Parathyroid adenoma (tissue), 2 donors: Measurements from ENCODE around the gene CRLF1.

Source experiments
- H2AFZ ChIP-seq: fragments of 300-600 bp; sonication (generic); one replicate; pipeline ENCODE4 v1.7.0; 2017; ENCODE audit warnings: antibody characterized with exemption, mild to moderate bottlenecking
- H3K27ac ChIP-seq: fragments of 300-600 bp; sonication (generic); one replicate; pipeline ENCODE4 v1.7.0; 2017
- H3K27me3 ChIP-seq: fragments of 300-600 bp; sonication (generic); one replicate; pipeline ENCODE4 v1.7.0; 2017; ENCODE audit warnings: low read length; ENCODE audit not compliant: control insufficient read depth, insufficient read depth
- H3K36me3 ChIP-seq: fragments of 300-600 bp; sonication (generic); one replicate; pipeline ENCODE4 v1.7.0; 2017; ENCODE audit warnings: low read length; ENCODE audit not compliant: control insufficient read depth, insufficient read depth
- H3K4me1 ChIP-seq: fragments of 300-600 bp; sonication (generic); one replicate; pipeline ENCODE4 v1.7.0; 2017; ENCODE audit warnings: control low read depth
- H3K4me2 ChIP-seq: fragments of 300-600 bp; sonication (generic); one replicate; pipeline ENCODE4 v1.7.0; 2017; ENCODE audit warnings: low read length
- H3K4me3 ChIP-seq: fragments of 300-600 bp; sonication (generic); one replicate; pipeline ENCODE4 v1.7.0; 2017; ENCODE audit warnings: low read depth, low read length
- H3K79me2 ChIP-seq: fragments of 300-600 bp; sonication (generic); one replicate; pipeline ENCODE4 v1.7.0; 2017; ENCODE audit warnings: control low read depth
- H3K9ac ChIP-seq: fragments of 300-600 bp; sonication (generic); one replicate; pipeline ENCODE4 v1.7.0; 2017; ENCODE audit warnings: mild to moderate bottlenecking
- H3K9me3 ChIP-seq: fragments of 300-600 bp; sonication (generic); one replicate; pipeline ENCODE4 v1.7.0; 2017; ENCODE audit warnings: low read length; ENCODE audit not compliant: control insufficient read depth
- TF ChIP-seq, protein P1 (sequence below): fragments of 300-600 bp; sonication (generic); IDR thresholded peaks from one replicate; pipeline ENCODE4 v1.7.0; 2017; ENCODE audit warnings: antibody characterized with exemption, mild to moderate bottlenecking
- donor health status: primary hyperparathyroidism.

Gene CRLF1

DNA sequence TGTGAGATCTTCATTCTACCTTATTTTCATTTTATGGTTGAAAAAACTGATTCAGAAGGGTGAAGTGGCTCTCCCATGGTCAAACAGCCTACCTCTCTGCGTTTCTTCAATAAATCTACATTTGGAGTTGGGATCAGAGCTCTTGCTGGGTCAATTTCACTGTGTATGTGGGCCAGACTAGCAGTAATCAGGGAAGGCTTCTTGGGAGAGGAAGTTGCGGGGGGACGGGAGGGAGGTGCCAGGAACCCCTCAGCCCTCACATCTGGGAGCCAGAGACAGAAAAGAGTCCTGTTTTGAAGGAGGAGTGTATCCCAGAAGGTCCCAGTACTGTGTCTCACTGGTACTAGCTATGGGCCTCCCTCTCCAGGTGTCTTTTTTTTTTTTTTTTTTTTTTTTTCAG lies 48.0 kb downstream of the CRLF1 start:
- Histone ChIP-seq H3K4me3 (peak overlapping the region; percentile 86), H3K36me3 (no peaks in the 10 kb centered on the region), H3K4me2 (peak overlapping the region; percentile 96), H2AFZ (no peak overlapping the region), H3K79me2 (no peaks in the 10 kb centered on the region), H3K9ac (no peak overlapping the region), H3K27me3 (no peaks in the 10 kb centered on the region), H3K4me1 (no peaks in the 10 kb centered on the region), H3K27ac (peak overlapping the region; percentile 88), H3K9me3 (no peaks in the 10 kb centered on the region)
- TF ChIP-seq, protein P1, sequence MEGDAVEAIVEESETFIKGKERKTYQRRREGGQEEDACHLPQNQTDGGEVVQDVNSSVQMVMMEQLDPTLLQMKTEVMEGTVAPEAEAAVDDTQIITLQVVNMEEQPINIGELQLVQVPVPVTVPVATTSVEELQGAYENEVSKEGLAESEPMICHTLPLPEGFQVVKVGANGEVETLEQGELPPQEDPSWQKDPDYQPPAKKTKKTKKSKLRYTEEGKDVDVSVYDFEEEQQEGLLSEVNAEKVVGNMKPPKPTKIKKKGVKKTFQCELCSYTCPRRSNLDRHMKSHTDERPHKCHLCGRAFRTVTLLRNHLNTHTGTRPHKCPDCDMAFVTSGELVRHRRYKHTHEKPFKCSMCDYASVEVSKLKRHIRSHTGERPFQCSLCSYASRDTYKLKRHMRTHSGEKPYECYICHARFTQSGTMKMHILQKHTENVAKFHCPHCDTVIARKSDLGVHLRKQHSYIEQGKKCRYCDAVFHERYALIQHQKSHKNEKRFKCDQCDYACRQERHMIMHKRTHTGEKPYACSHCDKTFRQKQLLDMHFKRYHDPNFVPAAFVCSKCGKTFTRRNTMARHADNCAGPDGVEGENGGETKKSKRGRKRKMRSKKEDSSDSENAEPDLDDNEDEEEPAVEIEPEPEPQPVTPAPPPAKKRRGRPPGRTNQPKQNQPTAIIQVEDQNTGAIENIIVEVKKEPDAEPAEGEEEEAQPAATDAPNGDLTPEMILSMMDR = no peak

DNA sequence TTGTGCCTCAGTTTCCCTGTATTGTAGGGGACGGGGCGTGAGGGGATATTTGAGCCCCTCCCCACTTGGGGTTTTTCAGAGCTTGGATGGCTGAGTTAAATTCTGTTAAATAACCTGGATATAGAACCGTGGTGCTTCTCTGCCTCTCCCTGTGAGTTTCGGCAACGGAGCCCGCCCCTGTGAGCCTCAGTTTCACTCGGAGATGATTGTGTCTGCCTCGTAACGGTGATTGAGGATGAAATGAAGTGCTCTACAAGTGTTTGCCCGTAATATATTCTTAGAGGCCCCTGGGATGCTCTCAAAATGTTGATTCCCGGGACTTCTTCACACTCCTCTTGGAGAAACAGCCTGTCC lies 48.4 kb downstream of the CRLF1 start:
- H3K27ac ChIP-seq = peak overlapping the region; percentile 88
- H3K27me3 ChIP-seq = no peaks in the 10 kb centered on the region
- TF ChIP-seq, protein P1 = no peak
- H3K9me3 ChIP-seq = no peaks in the 10 kb centered on the region
- H3K9ac ChIP-seq = peak overlapping the region; percentile 48
- H3K36me3 ChIP-seq = no peaks in the 10 kb centered on the region
- peak overlapping the region; percentile 86 for H3K4me3 ChIP-seq
- H2AFZ ChIP-seq = peak overlapping the region; percentile 90
- peak overlapping the region; percentile 96 for H3K4me2 ChIP-seq
- H3K4me1 ChIP-seq = no peaks in the 10 kb centered on the region
- H3K79me2 ChIP-seq = no peaks in the 10 kb centered on the region

DNA sequence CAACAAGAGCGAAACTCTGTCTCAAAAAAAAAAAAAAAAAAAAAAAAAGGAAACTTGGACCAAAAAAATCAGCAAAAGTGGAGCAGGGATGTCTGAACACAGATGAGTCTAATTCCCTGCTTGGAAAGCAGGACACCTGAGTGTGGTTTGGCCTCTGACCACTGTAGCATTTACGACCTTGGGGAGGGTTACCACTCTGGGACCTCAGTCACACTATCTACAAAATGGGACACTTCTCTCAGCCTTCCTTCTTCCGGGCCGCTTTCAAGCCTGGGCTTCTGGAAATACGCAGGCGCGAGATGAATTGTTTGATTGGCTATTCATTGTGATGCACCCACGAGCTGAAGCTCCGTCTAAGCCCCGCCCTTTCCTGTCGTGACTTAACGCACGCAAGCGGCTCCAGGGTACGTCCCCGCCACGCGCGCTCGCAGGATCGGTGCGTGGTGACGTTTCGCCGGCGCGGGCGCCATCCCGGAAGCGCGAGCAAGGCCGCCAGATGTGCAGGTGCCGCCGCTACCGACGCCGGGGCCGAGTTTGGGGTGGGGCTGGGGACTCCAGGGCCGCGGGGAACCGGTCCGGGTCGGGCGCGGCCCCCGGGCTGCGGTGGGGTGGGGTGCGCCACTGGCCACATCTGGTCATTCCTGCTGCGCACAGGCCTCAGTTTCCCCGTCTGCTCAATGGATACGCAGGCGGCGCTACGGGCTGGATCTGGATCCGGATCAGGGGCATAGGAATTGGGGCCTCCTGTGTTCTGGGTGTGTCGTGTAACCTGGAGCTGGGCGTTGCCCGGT lies 49.0 kb downstream of the CRLF1 start, which contains the start of gene KXD1:
Gene KXD1 (plus strand): TSS at position 460 of the 791 bp plus-strand sequence. CDS start 4,187 bp downstream, outside the sequence.
- Histone ChIP-seq H3K4me2 (peak within 1 kb of the TSS; percentile 96), H3K36me3 (no peaks in the 10 kb centered on the region), H3K27me3 (no peaks in the 10 kb centered on the region), H2AFZ (peak within 1 kb of the TSS; percentile 90), H3K79me2 (no peaks in the 10 kb centered on the region), H3K9ac (peak within 1 kb of the TSS; percentile 48), H3K27ac (peak within 1 kb of the TSS; percentile 88), H3K4me3 (peak within 1 kb of the TSS; percentile 86), H3K4me1 (no peaks in the 10 kb centered on the region), H3K9me3 (no peaks in the 10 kb centered on the region)
- TF ChIP-seq, protein P1 = no peak

DNA sequence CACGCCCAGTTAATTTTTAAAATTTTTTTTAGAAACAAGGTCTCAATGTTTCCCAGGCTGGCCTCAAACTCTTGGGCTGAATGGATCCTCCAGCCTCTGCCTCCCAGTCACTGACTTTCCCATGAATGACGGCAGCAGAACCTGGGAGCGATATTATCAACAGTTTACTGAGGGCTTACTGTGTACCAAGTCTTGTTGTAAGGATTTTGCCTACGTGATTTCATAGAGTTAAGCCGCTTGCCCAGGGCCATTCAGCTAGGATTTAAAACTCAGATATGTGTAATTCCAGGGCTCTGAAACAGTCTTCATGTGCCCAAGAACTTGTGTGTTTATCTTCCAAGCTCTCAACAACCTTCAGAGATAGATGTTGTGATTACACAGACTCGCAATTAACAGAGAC lies 55.0 kb downstream of the CRLF1 start:
- H2AFZ ChIP-seq = no peak overlapping the region
- H3K27me3 ChIP-seq = no peaks in the 10 kb centered on the region
- H3K4me2 ChIP-seq = no peak overlapping the region
- TF ChIP-seq, protein P1 = no peak
- no peaks in the 10 kb centered on the region for H3K36me3 ChIP-seq
- H3K4me3 ChIP-seq = no peak overlapping the region
- no peaks in the 10 kb centered on the region for H3K79me2 ChIP-seq
- H3K9ac ChIP-seq = no peak overlapping the region
- no peaks in the 10 kb centered on the region for H3K9me3 ChIP-seq
- no peak overlapping the region for H3K27ac ChIP-seq
- no peaks in the 10 kb centered on the region for H3K4me1 ChIP-seq
